NCI-H2227 (cell line): ENCODE measurements around the gene CEP162.
"Not testable (repeated sequence)": the region's sequence is repeated elsewhere in the genome, so short reads cannot be mapped to it uniquely, and the experiment has no call there.

ENCODE experiments used
- DNase-seq: peaks from one replicate; lab custom pipeline; 2025; ENCODE audit not compliant: unreplicated experiment; lab: John Stamatoyannopoulos, UW

The CEP162 gene

DNA sequence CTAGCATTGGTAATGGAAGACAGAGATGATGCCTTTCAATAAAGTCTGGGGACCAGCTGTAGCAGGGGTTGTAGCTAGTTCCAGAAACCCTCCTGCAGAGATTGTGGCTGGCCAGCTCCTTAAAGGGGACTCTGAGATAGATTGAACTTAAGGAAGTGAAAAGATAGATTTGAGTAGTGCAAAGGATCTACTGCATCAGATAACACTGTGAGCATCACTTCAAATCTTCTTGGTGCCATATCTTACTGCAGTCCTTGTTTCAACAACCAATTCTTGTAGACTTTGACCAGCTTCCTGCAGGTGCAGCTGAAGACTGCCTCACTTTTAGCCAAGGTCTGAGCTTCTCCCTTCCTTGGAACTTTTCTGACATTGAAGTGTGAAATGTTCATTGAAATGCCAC is 14.8 kb upstream of the CEP162 start:
- no peak for DNase-seq

DNA sequence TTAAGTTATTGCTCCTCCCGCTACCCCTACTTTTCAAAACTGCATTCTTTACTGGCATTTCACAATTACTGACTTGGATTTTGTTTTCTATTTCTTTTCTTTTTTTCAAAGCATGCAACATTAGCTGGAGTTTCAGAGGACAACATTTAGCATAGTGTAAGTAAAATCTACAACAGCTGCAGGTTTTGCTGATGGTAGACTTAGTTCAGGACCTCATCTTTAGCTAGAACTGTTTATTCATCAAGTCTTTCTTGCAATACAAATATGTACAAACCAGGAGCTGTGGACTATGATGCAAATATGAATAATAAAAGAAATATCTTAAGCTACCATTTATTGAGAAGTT is 728 bp upstream of the CEP162 start:
- DNase-seq = peak; percentile 39

DNA sequence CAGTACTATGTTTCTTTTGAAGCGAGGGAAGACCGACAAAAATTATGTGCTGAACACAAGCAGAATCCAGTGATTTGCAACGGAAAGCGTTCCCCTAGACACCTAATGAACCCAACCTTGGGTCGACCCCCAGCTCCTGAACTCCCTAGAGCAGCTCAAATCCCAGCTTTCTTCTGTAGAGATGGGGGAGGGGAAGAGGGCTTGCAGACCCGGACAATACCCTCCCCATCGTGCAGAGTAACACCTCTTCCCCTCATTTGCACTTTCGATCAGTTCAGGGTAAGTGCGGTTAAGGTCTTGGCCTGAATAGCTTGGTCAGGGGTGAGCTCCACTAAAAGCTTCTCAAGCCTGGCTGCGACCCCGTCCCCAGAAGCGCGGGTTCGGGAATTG is 404 bp downstream of the CEP162 start:
- DNase-seq = no peak

DNA sequence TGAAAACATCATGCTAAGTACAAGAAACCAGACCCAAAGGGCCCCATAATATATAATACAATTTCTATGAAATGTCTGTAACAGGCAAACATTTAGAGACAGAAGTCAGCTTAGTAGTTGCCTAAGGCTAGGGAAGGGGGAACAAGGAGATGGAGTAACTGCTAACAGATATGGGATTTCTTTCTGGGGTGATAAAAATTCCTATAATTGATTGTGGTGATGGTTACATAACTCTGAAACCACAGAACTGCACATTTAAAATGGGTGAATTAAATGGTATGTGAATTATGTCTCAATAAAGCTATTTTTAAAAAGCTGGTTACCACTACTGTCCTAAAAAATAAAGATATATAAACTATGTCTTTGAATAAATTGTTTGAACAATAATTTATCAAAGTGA is 3.2 kb downstream of the CEP162 start:
- DNase-seq = no peak

DNA sequence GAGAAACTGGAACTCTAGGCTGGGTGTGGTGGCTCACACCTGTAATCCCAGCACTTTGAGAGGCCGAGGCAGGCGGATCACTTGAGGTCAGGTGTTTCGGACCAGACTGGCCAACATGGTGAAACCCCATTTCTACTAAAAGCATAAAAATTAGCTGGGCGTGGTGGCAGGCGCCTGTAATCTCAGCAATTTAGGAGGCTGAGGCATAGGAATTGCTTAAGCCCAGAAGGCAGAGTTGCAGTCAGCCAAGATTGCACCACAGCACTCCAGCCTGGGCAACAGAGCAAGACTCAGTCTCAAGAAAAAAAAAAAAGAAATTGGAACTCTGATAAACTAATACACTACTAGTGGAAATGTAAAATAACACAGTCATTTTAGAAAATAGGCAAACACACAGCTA is 3.8 kb downstream of the CEP162 start:
- DNase-seq = not testable (repeated sequence)

DNA sequence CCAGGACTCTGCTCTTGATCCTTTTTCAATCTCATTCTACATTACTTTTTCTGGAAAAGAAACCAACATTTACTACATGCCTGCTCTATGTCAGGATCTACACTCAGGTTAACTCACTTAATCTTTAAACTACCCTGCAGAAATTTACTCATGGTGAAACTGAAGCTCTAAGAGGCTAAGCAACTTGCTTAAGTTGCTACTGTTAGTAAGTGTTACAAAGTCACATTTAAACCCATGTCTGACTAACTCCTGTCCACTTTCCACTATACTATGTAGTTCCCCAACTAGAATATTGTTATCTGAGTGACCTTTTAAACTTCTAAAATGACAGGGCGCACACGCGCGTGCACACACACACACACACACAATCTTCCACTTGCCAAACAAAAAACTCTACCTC is 5.0 kb downstream of the CEP162 start:
- no peak for DNase-seq

DNA sequence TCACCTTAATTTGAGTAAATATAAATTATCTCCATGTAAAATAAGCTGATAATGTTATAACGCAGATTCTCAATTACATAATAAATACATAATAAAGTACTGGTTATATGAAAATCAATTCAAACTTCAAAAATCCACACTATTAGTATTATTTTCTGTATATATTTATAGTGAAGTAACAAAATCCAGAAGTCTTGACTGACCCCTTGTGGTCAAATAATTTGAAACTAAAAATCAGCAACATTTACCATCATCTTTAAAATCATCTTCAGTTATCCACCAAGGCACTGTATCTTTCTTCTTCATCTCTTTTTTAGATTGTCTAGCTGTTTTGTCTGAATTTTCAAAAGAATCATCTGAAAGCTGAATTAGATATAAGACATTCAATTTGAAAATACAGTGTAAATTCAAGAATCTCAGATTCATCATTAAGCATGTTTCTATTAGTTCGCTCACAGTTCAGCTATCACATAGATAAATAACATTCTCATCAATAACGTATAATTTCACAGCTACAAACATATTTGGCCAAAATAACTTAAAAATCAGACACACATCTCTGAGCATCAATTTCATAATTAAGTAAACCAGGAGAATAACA is 6.5 kb downstream of the CEP162 start:
- peak; percentile 27 for DNase-seq

DNA sequence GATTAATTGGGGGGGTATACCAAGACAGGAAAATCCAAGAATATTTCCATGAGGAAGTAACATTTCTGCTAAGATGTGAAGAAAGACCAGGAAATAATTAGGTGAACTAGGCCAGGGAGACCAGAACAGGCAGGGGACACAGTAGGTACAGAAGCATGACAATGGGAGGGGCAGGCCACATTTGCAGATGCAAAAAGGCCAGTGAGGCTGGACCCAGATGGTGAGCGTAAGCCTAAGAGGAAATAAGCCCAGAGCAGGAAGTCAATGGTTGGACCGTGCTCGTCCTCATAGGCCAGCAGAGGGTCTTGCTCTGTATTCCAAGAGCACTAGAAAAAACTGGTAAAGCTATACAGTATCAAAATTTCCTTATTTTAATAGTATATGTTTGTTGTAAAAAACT is 9.4 kb downstream of the CEP162 start:
- DNase-seq = no peak

DNA sequence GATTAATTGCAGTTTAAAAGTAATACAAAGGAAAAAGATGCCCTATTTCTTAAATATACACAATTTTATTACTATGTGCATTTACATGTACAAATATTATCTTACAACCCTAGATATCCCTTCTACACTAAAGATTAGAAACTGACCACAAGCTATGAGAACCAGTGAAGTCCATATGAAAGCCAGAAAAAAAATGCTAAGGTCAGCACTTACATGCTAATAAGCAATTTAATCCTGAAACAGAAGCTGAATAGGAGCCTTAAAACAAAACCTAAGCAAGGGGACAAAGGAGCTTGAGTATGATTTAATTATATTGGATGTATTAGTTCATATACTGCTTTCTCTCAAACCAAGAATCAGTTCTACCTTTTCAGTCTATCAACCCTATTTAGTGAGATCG is 14.2 kb downstream of the CEP162 start:
- no peak for DNase-seq

DNA sequence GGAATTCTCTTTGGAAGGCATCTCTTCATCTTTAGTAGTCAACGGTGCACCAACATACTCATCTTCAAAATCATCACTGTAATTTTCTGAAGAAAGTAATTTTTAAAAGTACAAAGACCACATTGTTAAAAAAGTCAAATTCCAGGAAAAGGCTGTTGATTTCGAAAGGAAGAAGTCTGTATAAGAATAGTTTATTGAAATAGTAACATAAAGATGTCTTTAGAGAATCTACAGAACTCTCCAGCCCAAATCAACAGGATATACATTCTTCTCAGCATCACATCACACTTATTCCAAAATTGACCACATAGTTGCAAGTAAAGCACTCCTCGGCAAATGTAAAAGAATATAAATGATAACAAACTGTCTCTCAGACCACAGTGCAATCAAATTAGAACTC is 23.4 kb downstream of the CEP162 start:
- no peak for DNase-seq

DNA sequence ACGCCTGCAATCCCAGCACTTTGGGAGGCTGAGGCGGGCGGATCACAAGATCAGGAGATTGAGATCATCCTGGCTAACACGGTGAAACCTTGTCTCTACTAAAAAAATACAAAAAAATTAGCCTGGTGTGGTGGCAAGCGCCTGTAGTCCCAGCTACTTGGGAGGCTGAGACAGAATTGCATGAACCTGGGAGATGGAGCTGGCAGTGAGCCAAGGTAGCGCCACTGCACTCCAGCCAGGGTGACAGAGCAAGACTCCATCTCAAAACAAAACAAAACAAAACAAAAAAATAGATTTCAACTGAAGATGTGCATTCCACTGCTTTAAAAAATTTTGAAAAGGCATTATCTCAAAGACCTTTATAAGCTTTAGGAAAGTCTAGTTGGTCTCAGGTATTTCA is 27.5 kb downstream of the CEP162 start:
- not testable (repeated sequence) for DNase-seq

DNA sequence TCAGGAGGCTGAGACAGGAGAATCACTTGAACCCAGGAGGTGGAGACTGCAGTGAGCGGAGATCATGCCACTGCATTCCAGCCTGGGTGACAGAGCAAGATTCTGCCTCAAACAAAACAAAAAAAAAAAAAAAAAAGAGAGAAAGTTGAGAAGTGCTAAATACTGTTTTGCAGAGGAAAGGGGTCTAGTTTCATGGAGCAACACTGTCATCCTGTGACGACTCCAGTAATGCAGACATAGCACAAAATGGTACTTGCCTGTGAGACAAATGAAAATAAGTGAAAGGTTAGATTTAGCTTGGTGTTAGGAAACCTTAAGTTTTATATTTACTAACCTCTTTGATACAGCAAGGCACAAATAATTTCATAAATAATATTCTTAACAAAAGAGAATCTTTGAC is 29.7 kb downstream of the CEP162 start:
- no peak for DNase-seq

DNA sequence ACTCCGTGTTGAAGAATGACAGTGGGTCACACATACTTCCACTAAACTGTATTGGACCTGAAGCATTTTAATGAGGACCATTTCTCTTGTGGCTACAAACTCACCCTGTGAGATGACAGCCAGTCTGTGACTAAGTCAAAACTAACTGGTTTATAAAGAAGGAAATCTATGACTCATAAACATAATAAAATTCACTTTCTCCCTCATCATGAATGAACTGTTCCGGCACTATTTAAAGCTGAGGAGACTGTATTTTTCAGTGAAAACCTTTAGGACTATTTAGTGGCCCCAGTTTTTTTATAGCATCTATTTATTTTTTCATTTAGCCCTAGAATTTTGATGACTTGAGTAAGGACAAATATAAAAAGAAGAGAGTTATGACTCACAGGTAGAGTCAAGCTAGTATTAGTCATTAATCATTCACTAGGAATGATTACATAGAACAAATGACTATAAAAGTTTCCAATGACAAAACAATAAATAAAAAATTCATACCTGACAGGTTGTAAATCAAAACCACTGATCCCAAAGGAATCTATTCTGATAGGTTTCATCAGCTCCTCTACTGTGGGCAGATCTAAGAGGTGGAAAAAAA is 34.2 kb downstream of the CEP162 start:
- DNase-seq = no peak

DNA sequence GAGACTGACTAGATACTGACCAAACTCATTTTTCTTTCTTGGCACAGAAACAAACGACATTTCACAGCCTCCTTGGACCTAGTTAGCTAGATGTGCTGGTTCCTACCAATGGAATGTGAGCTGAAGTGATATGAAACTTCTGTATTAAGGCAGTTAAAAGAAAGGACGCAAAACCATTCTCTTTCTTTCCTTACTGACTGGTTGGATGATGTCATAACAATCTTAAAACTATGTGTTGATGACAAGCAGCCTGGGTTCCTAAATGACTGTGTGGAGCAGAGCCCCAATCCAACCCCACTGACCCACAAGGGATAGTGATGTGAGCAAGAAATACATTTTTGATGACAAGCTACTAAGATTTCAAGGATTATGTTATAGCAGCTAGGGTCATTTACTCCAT is 35.6 kb downstream of the CEP162 start:
- no peak for DNase-seq

DNA sequence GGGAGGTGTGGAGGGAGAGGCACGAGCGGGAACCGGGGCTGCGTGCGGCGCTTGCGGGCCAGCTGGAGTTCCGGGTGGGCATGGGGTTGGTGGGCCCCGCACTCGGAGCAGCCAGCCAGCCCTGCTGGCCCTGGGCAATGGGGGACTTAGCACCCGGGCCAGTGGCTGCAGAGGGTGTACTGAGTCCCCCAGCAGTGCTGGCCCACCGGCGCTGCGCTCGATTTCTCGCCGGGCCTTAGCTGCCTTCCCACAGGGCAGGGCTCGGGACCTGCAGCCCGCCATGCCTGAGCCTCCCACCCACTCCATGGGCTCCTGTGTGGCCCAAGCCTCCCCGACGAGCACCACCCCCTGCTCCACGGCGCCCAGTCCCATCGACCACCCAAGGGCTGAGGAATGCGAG is 38.1 kb downstream of the CEP162 start:
- not testable (repeated sequence) for DNase-seq

DNA sequence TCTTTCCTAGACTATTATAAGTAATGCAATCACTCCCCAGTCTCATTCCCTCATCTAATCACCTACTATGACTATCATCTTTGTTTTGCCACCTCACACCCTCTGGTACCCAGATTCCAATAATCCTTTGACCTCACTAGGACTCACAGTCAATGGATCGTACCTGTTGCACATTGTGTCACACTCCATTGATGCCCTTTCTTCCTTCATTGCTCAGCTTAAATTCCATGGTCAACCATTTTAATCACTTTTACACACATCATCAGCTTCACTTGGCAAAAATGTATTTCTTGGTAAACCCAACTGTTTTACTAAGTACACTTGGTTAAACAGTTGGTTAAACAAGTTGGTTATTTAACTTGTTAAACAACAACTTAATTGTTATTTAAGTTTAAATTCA is 44.0 kb downstream of the CEP162 start:
- DNase-seq = no peak

DNA sequence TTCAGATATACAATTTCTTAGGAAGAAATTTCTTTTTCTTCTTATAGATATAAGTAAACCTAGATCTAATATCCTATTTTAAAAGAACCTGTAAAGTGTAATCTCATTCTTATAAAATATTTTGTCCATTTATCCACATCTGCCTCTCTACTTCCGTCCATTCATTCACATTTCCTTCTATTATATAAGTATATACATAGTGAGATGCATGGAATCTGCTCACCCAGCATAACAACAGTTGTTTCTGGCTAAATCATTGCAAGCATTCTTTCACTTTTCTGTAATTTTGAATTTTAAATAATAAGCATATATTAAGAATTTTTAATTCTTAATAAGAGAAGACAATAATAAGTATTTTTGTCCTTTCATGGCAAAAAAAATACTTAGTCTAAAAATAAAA is 45.4 kb downstream of the CEP162 start:
- no peak for DNase-seq

DNA sequence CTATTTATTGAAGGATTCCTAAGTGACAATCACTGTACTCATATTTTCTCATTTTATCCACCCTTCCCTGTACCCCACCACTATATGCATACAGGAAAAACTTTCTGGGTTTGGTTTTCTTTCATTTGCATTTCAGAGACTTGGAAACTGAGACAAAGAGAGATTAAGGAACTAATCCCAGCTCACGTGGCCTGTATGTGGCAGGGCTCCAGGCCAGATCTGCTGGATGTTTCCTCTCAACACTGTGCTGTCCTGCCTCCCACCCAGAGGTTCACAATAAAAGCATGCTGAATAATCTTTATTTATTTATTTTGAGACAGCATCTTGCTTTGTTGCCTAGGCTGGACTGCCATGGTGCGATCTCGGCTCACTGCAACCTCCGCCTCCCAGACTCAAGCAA is 50.2 kb downstream of the CEP162 start:
- no peak for DNase-seq

DNA sequence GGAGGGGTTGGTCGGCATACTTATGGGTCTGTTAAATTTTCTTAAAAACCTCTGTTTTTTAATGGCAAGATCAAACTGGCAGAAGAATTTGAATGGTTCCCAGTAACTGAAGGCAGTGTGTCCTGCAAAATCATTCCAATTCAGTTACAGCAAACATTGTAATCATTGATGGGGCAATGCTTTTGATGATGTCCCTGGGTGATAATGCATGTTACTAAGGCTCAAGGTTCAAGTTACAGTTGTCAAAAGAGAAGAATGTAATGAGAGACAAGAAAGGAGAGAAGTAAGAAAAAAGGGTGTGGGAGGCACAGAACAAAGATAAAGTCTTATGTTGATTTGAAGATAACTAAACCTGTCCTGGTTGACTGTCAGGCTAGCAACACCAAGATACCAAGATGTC is 54.9 kb downstream of the CEP162 start:
- no peak for DNase-seq

DNA sequence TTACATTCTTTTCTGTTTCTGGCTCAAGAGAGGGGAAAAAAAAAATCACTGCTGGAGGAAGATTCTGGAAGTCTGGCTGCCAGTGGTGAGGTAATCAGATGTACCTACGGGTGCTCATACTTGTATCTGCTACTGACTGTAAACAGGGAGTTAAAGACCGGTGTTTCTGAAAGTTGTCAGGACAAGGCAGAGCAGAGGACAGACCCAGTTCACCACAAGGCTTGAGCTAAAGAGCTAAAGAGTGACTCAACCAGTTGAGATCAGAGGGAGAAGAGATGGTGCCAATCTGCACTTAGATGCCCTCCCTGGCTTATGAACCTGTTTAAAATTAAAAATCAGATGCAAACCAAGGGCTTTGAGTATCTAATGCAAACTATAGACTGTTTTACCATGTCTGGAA is 55.4 kb downstream of the CEP162 start:
- no peak for DNase-seq

DNA sequence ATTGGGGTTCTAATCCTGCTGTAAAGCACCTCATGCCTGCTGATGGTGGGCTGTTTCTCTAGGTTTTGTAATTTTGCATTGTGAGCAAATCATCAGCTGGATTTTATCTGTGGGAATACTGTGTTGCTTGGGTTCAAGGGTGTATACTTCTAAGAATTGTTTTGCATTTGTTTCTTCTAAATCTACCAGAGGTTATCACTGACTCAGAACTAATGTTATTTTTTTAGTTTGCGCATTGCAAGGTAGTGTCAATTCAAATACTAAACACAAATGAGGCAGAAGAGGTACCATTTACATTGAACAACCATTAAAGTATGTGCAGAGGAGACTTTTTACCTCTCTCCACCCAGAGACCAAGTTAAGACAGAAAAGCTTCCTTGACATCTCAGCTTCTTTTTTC is 60.0 kb downstream of the CEP162 start:
- DNase-seq = no peak

DNA sequence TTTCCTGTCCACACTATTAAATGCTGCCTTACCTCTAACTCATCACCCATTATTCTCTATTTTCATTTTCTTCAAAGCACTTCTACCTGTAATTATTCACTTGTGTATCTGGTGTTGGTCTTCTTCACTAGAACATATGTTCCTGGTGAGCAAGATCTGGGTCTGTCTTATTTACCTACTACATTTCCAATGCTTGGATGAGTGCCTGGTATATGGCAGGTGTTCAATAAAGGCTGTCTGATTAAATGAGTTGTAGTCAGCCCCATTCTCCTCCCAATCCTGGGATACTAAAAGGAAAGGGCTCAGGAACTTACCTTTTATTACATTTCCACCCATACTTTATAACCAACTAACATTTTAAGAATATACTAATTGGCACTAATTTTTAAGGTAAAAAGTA is 61.0 kb downstream of the CEP162 start:
- no peak for DNase-seq

DNA sequence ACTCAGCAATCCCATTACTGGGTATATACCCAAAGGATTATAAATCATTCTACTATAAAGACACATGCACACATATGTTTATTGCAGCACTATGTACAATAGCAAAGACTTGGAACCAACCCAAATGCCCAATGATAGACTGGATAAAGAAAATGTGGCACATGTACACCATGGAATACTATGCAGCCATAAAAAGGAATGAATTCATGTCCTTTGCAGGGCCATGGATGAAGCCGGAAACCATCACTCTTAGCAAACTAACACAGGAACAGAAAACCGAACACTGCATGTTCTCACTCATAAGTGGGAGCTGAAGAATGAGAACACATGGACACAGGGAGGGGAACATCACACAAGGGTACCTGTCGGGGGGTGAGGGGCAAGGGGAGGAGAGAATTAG is 63.1 kb downstream of the CEP162 start:
- DNase-seq = not testable (repeated sequence)

DNA sequence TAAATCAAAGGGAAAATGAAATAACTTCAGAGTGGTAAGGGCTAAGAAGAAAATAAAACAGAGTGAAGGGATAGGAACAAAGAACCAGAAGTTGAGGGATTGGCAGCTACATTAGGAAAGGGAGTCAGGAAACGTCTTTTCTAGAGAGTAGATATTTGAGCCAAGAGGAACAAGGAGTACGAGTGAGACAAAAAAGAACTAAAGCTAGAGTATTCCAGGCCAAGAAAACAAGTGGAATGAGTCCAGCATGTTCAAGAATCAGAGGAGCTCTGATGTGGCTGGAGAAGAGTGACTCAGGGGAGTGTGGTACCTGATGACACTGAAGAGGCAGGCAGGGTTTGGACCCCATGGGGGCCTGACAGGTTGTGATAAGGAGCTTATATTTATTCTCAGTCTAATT is 66.3 kb downstream of the CEP162 start:
- DNase-seq = no peak
